Activated naive CD4-positive, alpha-beta T cell treated with anti-CD3 and anti-CD28 coated beads, Interleukin-2, amount 50 U/mL, for 16 hours (primary cell): ENCODE data around the gene SCRN2.
A peak's percentile ranks its signal among the peaks of the same experiment; 100 is the strongest.

ENCODE experiments used
- DNase-seq: peaks from one replicate; pipeline ENCODE4 v3.0.0-alpha.2; 2020

SCRN2 gene

GRCh38 chr17:47802341-47803022 lies 38.6 kb downstream of the SCRN2 start:
- peak; percentile 67 for DNase-seq

- DNase-seq = no peak
Measured at GRCh38 chr17:47801906-47802305, 39.2 kb downstream of the SCRN2 start.

GRCh38 chr17:47801176-47801765 lies 39.8 kb downstream of the SCRN2 start:
- DNase-seq = no peak

- no peak for DNase-seq
Measured at GRCh38 chr17:47800686-47801085, 40.4 kb downstream of the SCRN2 start.

- DNase-seq = no peak
Measured at GRCh38 chr17:47797797-47798196, 43.3 kb downstream of the SCRN2 start.

GRCh38 chr17:47792979-47793378 lies 48.1 kb downstream of the SCRN2 start:
- no peak for DNase-seq

GRCh38 chr17:47792457-47792856 lies 48.6 kb downstream of the SCRN2 start:
- DNase-seq = no peak

GRCh38 chr17:47791025-47791424 lies 50.0 kb downstream of the SCRN2 start:
- no peak for DNase-seq

GRCh38 chr17:47789611-47790561 lies 51.2 kb downstream of the SCRN2 start:
- peak; percentile 58 for DNase-seq
